MG63 (cell line): ENCODE results near the gene POLR2L. TPM values are rescaled to one million over a fixed set of nuclear protein-coding genes. Genes with fewer than 3 reads are reported as not detected.

Experiments
- DNase-seq: peaks from one replicate; pipeline ENCODE4 v3.0.0-alpha.2; 2020
- H3K27me3 ChIP-seq: fragments of 250-450 bp; sonication (Bioruptor Pico); 2 replicates; pipeline ENCODE4 v1.5.1; 2020; ENCODE audit warnings: mild to moderate bottlenecking, moderate library complexity
- H3K36me3 ChIP-seq: fragments of 250-450 bp; sonication (Bioruptor Pico); 2 replicates; pipeline ENCODE4 v1.5.1; 2020; ENCODE audit warnings: mild to moderate bottlenecking, moderate library complexity
- H3K4me3 ChIP-seq: fragments of 250-450 bp; sonication (Bioruptor Pico); 2 replicates; pipeline ENCODE4 v1.5.1; 2020; ENCODE audit warnings: mild to moderate bottlenecking, moderate library complexity
- H3K9me3 ChIP-seq: fragments of 250-450 bp; sonication (Bioruptor Pico); 2 replicates; pipeline ENCODE4 v1.5.1; 2020; ENCODE audit warnings: mild to moderate bottlenecking, moderate library complexity
- total RNA-seq: library from RNA; depleted of rRNA; stranded (reverse); fragments of >200 nt; shearing (Covaris generic); gene quantifications from 2 replicates; pipeline ENCODE4 v1.2.3, GENCODE V29; 2014; ENCODE audit warnings: low replicate concordance

POLR2L gene
- total RNA-seq, 1 experiment from 2014 or later: 190 TPM

- Histone ChIP-seq H3K4me3 (peak within 1 kb of the TSS; percentile 99), H3K36me3 (peaks cover 41% of the 10 kb centered on the region), H3K27me3 (no peaks in the 10 kb centered on the region), H3K9me3 (no peaks in the 10 kb centered on the region)
- DNase-seq: peak; percentile 84
These were observed 44.1 kb downstream of the POLR2L start, which contains the start of gene SLC25A22 for GRCh38 chr11:798093-798713. Gene SLC25A22, minus strand, starts transcription at chr11:798281. Its CDS starts 3,275 bp downstream, at chr11:795006.

GRCh38 chr11:797296-798092 lies 44.8 kb downstream of the POLR2L start:
- Histone ChIP-seq H3K27me3 (no peaks in the 10 kb centered on the region), H3K4me3 (peak overlapping the region; percentile 99), H3K9me3 (no peaks in the 10 kb centered on the region), H3K36me3 (peaks cover 39% of the 10 kb centered on the region)
- peak; percentile 82 for DNase-seq

GRCh38 chr11:796565-797295 lies 45.6 kb downstream of the POLR2L start:
- DNase-seq: no peak
- H3K27me3 ChIP-seq: no peaks in the 10 kb centered on the region
- H3K36me3 ChIP-seq: peaks cover 41% of the 10 kb centered on the region
- H3K4me3 ChIP-seq: peak overlapping the region; percentile 99
- H3K9me3 ChIP-seq: no peaks in the 10 kb centered on the region

- peak; percentile 94 for DNase-seq
- Histone ChIP-seq H3K27me3 (no peaks in the 10 kb centered on the region), H3K9me3 (no peaks in the 10 kb centered on the region), H3K36me3 (peaks cover 45% of the 10 kb centered on the region), H3K4me3 (peak overlapping the region; percentile 99)
These were observed 46.4 kb downstream of the POLR2L start for GRCh38 chr11:795634-796564.

GRCh38 chr11:794766-795633 lies 47.3 kb downstream of the POLR2L start:
- Histone ChIP-seq H3K36me3 (peaks cover 42% of the 10 kb centered on the region), H3K27me3 (no peaks in the 10 kb centered on the region), H3K4me3 (peak overlapping the region; percentile 99), H3K9me3 (no peaks in the 10 kb centered on the region)
- DNase-seq: no peak

- no peak for DNase-seq
- peaks cover 37% of the 10 kb centered on the region for H3K36me3 ChIP-seq
- H3K27me3 ChIP-seq: no peaks in the 10 kb centered on the region
- no peak overlapping the region for H3K4me3 ChIP-seq
- H3K9me3 ChIP-seq: no peaks in the 10 kb centered on the region
These were observed 48.1 kb downstream of the POLR2L start for GRCh38 chr11:794013-794765.

- Histone ChIP-seq H3K36me3 (peaks cover 35% of the 10 kb centered on the region), H3K4me3 (no peak overlapping the region), H3K9me3 (no peaks in the 10 kb centered on the region), H3K27me3 (no peaks in the 10 kb centered on the region)
- DNase-seq: peak; percentile 57
These were observed 48.8 kb downstream of the POLR2L start for GRCh38 chr11:793556-793955.

GRCh38 chr11:792873-793272 lies 49.5 kb downstream of the POLR2L start:
- Histone ChIP-seq H3K36me3 (peaks cover 35% of the 10 kb centered on the region), H3K9me3 (no peaks in the 10 kb centered on the region), H3K27me3 (no peaks in the 10 kb centered on the region), H3K4me3 (no peak overlapping the region)
- no peak for DNase-seq

GRCh38 chr11:792535-792821 lies 49.9 kb downstream of the POLR2L start:
- no peaks in the 10 kb centered on the region for H3K9me3 ChIP-seq

GRCh38 chr11:791658-792534 lies 50.4 kb downstream of the POLR2L start:
- no peak overlapping the region for H3K4me3 ChIP-seq
- DNase-seq: no peak
- peaks cover 35% of the 10 kb centered on the region for H3K36me3 ChIP-seq
- H3K27me3 ChIP-seq: no peaks in the 10 kb centered on the region
- no peaks in the 10 kb centered on the region for H3K9me3 ChIP-seq

More at GRCh38 chr11:792535-792821, 49.9 kb downstream of the POLR2L start:
- no peak for DNase-seq
- H3K4me3 ChIP-seq: no peak overlapping the region
- H3K36me3 ChIP-seq: peaks cover 35% of the 10 kb centered on the region
- H3K27me3 ChIP-seq: no peaks in the 10 kb centered on the region

- H3K36me3 ChIP-seq: peaks cover 35% of the 10 kb centered on the region
- DNase-seq: peak; percentile 62
- no peaks in the 10 kb centered on the region for H3K9me3 ChIP-seq
- no peaks in the 10 kb centered on the region for H3K27me3 ChIP-seq
- H3K4me3 ChIP-seq: no peak overlapping the region
These were observed 51.4 kb downstream of the POLR2L start for GRCh38 chr11:790721-791564.

- no peak for DNase-seq
- Histone ChIP-seq H3K36me3 (peaks cover 35% of the 10 kb centered on the region), H3K4me3 (no peak within 1 kb of the TSS), H3K9me3 (no peaks in the 10 kb centered on the region), H3K27me3 (no peaks in the 10 kb centered on the region)
These were observed 52.4 kb downstream of the POLR2L start, which contains the start of gene CEND1 for GRCh38 chr11:789943-790342. Gene CEND1, minus strand, starts transcription at chr11:790090. Its CDS starts 1,514 bp downstream, at chr11:788576.
